Suppressor macrophage treated with lipopolysaccharide for 4 hours (primary cell): Measurements from ENCODE around the gene PRKN.

Source experiments
- DNase-seq: peaks from one replicate; pipeline ENCODE4 v3.0.0-alpha.2; 2020

The PRKN gene

GRCh38 chr6:162613310-162613709 is 114.3 kb downstream of the PRKN start:
- no peak for DNase-seq

DNA sequence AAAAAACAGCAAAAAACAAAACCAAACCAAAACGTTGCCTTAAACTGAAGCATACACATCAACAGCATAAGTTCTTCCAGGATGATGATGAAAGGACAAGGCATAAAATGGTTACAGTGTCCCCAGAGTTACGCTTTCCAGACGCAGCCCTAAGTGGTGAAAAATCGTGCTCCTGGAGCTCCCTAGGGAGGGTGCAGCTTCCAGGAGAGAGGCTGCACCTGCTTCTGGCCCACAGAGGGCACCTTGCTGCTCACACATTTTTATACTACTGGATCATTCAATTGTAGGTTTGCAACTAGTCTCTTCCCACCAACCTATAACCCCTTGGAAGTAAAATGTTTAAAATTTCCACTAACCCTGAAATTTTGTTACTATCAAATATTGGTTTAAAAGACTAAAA is 115.0 kb downstream of the PRKN start:
- no peak for DNase-seq

DNA sequence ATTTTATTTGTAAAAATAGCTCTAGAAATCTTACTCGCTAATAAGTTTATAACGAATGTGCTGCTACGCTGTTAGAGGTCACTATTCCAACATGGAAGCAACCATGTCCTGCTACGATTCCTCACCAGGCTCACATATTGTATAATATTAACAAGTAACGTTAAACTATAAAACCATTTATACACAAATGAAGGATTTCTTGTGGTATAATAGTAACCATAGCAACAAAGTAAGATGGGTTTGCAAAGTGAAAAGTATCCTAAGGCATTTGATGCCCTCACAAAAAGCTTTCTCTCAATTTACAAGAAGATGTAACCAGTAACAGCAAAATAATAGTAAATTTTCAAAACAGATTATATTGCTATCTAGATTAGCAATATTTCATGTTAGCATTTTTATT is 117.2 kb downstream of the PRKN start:
- DNase-seq, result no peak

DNA sequence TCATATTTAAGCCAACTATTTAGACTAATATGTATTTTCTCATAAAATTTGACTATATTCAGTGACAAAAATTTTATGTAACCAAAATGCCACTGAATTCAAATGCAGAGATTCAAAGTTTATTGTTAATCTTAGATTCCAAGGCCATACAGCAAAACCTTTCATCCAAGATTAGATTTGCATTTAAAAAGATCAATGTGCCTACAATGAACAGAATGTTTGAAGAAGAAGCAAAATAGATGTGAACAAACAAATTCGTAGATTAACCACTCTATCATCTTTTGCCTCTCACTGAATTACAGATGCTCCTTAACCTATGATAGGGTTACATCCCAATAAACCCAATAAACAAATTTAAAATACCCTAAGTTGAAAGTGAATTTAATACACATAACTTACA is 121.7 kb downstream of the PRKN start:
- DNase-seq, result no peak

DNA sequence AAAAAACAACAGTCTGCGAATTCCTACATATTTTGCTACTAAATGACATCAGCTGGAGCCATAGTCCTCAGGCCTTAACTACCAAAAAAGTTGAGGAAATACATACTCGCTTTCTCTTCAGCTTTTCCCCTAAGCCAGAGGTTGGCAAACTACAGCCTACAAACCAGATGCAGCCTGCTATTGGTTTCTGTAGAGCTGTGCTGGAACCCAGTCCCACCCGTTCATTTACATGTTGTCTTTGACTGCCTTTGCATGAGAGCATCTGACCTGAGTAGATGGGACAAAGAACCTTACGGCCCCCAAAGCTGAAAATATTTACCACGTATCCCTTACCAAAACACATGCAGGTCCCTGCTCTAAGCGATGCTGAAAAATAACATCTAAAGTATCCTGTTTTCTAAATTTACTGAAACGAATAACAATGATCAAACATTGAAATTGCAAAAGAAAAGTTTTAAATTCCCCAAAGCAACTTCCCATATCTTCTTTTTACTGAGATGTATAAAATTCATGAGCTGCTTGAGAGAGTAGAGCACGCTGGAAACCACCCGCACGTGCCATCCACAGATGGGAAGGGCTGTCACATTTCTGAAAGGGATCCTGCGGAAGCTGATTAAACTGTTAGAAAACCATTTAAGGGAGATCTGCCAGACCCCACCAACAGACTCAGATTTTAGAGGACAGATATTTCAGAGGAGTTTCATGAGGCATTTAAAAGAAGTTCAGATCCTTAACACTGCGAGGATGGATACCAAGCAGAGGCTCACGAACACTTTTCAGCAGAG is 124.1 kb downstream of the PRKN start:
- DNase-seq, result no peak

GRCh38 chr6:162602759-162603158 is 124.8 kb downstream of the PRKN start:
- no peak for DNase-seq

DNA sequence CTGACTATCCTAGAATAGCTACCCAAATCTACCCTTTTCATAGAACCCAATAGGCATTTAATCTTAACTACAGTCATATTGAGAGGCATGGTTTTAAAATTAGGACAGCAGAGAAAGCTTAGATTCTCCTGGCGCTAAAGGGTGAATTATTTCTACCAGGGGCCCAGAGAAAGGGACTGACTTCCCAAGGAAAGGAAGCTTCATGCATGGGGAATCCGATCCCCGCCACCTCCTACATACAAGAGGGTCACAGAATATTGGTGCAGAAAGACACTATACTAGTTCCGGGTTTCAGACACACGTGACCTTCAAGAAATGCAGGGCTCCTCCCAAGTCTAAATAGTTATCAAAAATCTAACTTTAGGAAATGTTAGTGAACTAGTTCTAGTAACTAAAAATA is 130.9 kb downstream of the PRKN start:
- DNase-seq, result no peak

- no peak for DNase-seq
Observed at GRCh38 chr6:162591517-162591916, 136.0 kb downstream of the PRKN start.

GRCh38 chr6:162581988-162582780 is 145.4 kb downstream of the PRKN start:
- no peak for DNase-seq

- DNase-seq, result no peak
Observed at GRCh38 chr6:162580619-162581018, 146.9 kb downstream of the PRKN start.

GRCh38 chr6:162576016-162576415 is 151.6 kb downstream of the PRKN start:
- no peak for DNase-seq

- DNase-seq, result no peak
Observed at GRCh38 chr6:162572240-162572639, 155.3 kb downstream of the PRKN start.

DNA sequence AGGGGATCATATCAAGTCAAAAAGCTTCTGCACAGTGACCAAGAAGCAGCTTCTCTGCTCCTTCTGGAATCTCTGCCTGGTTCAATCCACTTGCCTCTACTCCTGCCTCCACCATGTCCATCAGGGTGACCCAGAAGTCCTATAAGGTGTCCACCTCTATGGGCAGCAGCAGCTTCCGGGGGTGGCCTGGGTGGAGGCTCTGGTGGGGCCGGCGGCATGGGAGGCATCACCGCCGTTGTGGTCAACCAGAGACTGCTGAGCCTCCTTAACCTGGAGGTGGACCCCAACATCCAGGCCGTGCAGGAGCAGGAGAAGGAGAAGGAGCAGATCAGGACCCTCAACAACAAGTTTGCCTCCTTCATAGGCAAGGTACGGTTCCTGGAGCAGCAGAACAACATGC is 159.3 kb downstream of the PRKN start:
- DNase-seq, result no peak

DNA sequence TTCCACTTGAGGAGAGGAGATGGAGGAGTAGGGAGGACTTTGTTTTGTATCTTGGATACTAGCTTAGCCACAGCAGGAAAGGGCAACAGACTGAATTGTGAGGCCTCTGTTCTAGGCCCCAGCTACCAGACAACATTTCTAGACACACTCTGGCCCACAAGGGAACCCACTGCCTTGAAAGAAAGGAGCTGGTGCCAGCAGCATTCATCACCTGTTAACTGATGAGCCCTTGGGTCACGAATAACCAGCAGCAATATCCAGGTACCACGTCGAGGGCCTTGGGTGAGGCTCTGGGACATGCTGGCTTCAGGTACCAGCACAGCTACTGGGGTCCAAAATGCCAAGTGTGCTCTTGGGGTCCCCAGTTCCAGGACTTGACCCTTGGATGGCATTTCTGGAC is 165.5 kb downstream of the PRKN start:
- no peak for DNase-seq

DNA sequence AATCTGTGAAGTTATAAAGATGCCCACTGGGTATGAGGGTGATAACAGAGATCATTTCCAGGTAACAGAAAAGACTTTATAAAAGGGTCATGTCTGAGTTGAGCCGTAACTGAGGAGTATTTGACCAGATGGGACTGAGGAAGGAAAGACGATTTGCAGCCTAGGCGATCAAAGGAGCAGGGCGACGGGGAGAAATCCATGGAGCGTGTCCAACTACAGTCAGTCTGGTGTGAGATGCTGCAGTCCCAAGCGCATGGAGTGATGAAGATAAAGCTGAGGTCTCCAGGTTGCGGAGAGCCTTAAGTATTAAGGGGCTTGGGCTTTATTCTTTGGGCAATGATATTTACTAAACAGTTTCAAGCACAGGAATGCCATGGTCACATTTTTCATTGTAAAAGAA is 166.7 kb downstream of the PRKN start:
- DNase-seq, result no peak

DNA sequence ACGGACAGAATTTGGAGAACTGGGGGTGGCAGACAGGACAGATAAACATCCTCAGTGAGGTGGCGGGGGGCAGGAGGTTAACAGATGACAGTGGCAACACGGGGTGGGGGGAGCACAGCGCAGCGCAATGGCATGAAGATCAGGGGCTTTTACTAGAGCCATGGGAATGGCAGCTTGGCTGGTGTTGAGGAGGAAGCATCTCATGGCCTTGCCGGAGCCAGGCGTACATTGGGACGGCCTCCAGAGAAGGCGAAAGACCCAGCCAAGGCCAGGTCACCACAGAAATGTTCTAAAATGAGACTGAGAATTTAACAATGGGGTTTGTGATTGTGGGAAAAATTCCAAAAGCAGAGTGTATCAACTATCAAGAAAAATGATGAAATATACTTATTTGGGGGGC is 173.0 kb downstream of the PRKN start:
- no peak for DNase-seq

GRCh38 chr6:162546905-162547304 is 180.7 kb downstream of the PRKN start:
- DNase-seq, result no peak

DNA sequence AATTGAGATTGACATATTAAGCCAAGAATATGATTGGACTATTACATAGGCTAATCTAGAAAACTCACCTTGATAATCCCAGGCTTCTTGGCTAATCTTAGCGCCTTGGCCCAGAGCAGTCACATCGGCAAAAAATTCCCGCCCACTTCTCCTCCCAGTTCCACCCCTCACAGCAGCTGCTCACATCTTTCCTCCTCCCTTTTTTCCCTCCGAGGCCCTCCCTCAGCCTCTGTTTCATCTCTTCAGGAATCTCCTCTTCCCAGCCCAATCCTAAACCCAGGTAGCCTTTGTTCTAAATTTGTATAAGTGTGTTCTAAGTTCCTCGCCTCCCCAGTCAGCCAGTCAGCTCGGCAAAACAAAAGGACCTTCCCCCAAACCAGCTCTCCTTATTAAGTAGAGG is 184.3 kb downstream of the PRKN start:
- DNase-seq, result no peak

DNA sequence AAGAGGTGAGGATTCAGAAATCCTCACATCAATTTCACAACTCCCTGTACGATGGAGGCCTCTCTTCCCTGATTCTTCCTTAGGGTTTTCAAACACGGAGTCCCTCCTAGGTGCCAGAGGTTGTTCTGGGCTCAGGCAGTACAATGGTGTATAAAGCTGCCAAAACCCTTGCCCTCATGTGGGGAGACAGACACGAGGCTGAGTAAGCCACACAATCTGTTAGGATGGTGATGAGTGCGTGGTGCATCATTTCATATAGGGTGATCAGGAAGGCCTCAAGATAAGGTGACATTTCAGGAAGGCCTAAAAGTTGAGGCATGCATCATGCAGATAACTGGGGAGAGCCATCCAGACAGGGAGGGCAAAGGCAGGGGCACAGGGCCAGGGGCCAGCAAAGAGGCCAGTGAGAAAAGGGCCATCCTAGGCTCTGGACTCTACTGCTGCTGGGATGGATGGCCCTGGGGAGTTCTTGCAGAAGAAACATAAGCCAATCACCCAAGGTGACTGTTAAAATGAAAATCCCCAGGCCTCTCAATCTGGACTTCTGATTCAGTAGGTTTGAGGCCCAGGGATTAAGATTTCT is 186.5 kb downstream of the PRKN start:
- DNase-seq, result no peak

GRCh38 chr6:162539321-162539720 is 188.2 kb downstream of the PRKN start:
- no peak for DNase-seq

DNA sequence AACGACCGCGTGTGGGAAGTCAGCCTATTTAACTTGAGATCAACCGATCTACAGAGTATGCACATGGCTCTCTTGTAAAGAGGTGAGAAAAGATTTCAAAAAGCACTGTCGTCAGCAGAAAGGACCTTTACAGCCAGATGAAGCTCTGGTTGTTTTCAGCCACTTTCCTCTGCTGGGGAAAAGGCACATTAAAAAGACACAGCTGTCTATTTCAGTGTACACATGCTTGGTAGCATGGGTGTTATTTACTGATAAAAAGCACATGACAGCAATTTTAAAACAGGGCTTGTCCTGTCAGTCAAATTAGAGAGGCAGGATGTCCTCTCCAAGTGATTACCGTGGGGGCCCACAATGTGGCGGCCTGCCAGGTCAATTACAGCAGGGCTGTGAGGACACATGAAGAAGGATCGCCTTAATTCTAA is 188.9 kb downstream of the PRKN start:
- no peak for DNase-seq

DNA sequence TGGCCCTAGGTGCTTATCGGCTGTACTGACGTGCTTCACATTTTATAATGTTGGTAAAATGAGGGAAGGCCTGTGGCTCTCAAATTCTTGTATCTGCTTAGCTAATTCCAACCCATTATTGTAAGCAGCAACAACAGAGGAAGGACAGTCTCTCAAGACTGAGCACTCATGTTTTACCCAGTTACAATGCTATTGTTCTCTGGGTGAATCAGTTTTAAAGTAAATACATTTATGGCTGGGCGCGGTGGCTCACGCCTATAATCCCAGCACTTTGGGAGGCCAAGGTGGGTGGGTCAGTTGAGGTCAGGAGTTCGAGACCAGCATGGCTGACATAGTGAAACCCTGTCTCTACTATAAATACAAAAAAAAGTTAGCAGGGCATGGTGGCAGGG is 194.6 kb downstream of the PRKN start:
- no peak for DNase-seq

DNA sequence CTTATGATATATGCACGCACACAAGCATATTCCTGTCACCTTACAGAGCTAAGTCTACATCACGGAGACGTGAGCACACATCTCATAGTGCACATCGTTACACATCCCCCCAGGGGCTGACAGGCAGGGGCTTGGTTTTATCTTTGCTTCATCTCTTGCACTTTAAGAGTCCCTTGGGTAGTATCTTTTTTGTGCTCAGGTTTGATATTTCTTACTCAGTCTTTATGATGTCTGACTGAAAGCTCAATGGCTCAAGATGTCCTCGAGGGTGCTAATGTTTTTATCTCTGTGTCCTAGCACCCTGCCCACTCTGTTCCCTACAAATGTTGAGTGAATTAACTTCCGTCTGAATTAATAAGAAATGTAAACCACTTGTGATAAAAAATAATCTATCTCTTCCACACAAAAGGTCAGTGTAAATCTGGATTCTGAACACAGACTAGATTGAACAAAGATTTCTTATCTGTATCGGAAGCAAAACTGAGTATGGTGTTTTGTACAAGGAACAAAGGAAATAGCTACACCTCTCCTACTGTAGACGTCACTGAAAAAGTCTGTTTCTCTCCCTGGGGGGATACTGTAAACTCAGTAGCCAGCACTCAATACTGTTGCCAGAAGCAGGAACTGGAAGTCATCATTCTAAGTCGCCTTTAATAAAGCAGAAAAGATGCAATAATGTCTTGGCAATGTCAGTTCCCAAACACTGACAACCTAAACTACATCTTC is 195.1 kb downstream of the PRKN start:
- no peak for DNase-seq
